ENCODE results near the gene MAP9.

GRCh38 chr4:155342142-155342541, 34.6 kb downstream of the MAP9 start:
- TF ChIP-seq CTCF (IDR thresholded peaks at IDR 0.05; ENCODE audit: borderline replicate concordance, extremely low read depth, low read length, poor library complexity, severe bottlenecking) (no peak), EZH2 (IDR thresholded peaks at IDR 0.05; ENCODE audit: borderline replicate concordance, low read depth, low read length, severe bottlenecking) (no peak)
